Measurements from ENCODE around the gene SORL1-AS1.
"Not testable (repeated sequence)": the region's sequence is repeated elsewhere in the genome, so short reads cannot be mapped to it uniquely, and the experiment has no call there.

Gene SORL1-AS1

DNA sequence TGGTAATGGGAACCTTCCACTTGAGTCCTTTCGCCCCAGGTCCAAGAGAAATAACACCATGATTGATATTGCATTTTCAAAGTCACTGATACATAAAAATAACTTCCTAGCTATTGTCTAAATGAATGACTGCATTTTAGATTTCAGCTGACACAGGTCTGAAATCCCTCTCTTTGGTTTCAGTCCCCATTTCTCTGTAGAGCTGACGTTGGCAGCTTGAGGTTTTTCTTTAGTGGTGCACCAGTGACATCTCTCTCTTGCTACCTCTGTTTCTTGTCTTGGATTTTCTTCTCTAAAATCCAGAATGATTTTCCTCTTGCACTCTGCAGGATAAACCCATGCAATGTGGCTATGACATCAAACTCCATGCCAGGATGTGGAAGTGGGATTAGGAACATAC lies 32.4 kb downstream of the SORL1-AS1 start:
- Mint-ChIP-seq H3K27me3 (no peaks in the 10 kb centered on the region), H3K4me1 (ENCODE audit: low read depth) (peaks cover 81% of the 10 kb centered on the region), H3K27ac (peak overlapping the region; percentile 49), H3K36me3 (no peaks in the 10 kb centered on the region), H3K9me3 (no peaks in the 10 kb centered on the region), H3K4me3 (no peak overlapping the region)
- intact Hi-C loops (cut with micrococcal nuclease), result loop anchor here (2.0 kb wide), 1 partner anchor 102 kb away; no protein-coding TSS in a partner anchor
- POLR2A ChIA-PET, result interaction anchor here (0.8 to 0.9 kb wide), 2 partner anchors 12 to 17 kb away, joined by 3 read pairs; no protein-coding TSS in a partner anchor
- DNase-seq, result peak; percentile 38
- CTCF ChIA-PET, result interaction anchor here (1.1 kb wide), 2 partner anchors 15 to 30 kb away, joined by 3 to 4 read pairs; no protein-coding TSS in a partner anchor

DNA sequence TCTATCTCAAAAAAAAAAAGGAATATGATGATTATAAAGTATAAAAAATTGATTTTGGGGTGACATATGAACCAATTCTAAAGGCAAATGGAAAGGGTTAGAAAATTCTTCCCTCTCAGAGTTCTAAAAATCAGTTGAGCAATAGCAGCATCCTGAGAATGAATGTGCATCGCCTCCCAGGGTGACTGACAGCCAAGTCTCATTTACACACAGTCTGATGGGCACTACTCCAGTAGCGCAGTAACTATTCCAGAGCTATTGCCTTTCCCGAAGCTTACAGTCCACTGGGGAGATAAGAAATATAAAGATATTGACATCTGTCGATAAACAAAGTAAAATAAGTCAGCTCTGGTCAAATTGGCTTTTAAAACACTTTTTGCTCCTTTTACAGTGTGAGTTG lies 32.9 kb downstream of the SORL1-AS1 start:
- H3K4me1 Mint-ChIP-seq (ENCODE audit: low read depth), result peaks cover 85% of the 10 kb centered on the region
- no peak for DNase-seq
- H3K4me3 Mint-ChIP-seq, result no peak overlapping the region
- POLR2A ChIA-PET, result interaction anchor here (0.8 to 0.9 kb wide), 2 partner anchors 13 to 17 kb away, joined by 3 read pairs; no protein-coding TSS in a partner anchor
- CTCF ChIA-PET, result interaction anchor here (1.1 kb wide), 2 partner anchors 15 to 30 kb away, joined by 3 to 4 read pairs; no protein-coding TSS in a partner anchor
- H3K27ac Mint-ChIP-seq, result peak overlapping the region; percentile 49
- no peaks in the 10 kb centered on the region for H3K36me3 Mint-ChIP-seq
- H3K9me3 Mint-ChIP-seq, result no peaks in the 10 kb centered on the region
- intact Hi-C loops (cut with micrococcal nuclease), result loop anchor here (2.0 to 5.0 kb wide), 2 partner anchors 101 to 183 kb away; no protein-coding TSS in a partner anchor
- H3K27me3 Mint-ChIP-seq, result no peaks in the 10 kb centered on the region

DNA sequence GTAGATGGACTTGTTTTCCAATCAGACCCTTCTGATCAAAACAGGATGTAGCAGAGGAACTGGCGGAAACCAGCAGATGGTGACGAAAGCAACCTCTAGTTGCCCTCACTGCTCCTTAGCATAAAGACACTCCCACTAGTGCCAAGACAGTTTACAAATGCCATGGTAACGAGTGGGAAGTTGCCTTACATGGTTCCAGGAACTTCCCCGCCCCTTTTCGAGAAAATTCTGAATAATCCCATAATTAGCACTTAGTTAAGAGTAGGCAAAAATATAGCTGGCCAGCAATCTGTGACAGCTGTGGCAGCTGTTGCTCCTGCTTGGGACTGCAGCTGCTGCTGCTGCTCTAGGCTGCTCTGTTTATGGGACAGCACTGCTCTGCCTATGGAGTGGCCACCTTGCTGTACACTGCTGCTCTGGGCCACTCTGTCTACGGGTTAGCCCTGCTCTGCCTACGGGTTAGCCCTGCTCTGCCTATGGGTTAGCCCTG lies 34.1 kb downstream of the SORL1-AS1 start:
- peak; percentile 75 for DNase-seq
- Mint-ChIP-seq H3K27me3 (no peaks in the 10 kb centered on the region), H3K4me1 (ENCODE audit: low read depth) (peaks cover 76% of the 10 kb centered on the region), H3K4me3 (no peak overlapping the region), H3K27ac (peak overlapping the region; percentile 52), H3K9me3 (no peaks in the 10 kb centered on the region), H3K36me3 (no peaks in the 10 kb centered on the region)
- ChIA-PET CTCF (interaction anchor here (1.1 kb wide), 1 partner anchor 34 kb away, joined by 4 read pairs; the partner anchor contains the start of genes SORL1 and SORL1-AS1), POLR2A (no interaction called here)
- intact Hi-C loops (cut with micrococcal nuclease), result loop anchor here (5.0 kb wide), 1 partner anchor 181 kb away; no protein-coding TSS in a partner anchor

GRCh38 chr11:121417607-121418006 lies 35.2 kb downstream of the SORL1-AS1 start:
- ChIA-PET POLR2A (interaction anchor here (1.1 kb wide), 2 partner anchors 47 to 104 kb away, joined by 3 read pairs; no protein-coding TSS in a partner anchor), CTCF (interaction anchor here (0.7 to 2.1 kb wide), 5 partner anchors 10 to 96 kb away, joined by 3 to 8 read pairs (median 3); no protein-coding TSS in a partner anchor)
- H3K4me3 Mint-ChIP-seq, result no peak overlapping the region
- no peaks in the 10 kb centered on the region for H3K9me3 Mint-ChIP-seq
- H3K36me3 Mint-ChIP-seq, result no peaks in the 10 kb centered on the region
- peak overlapping the region; percentile 85 for H3K27ac Mint-ChIP-seq
- no peak for DNase-seq
- intact Hi-C loops (cut with micrococcal nuclease), result loop anchor here (1.0 to 5.0 kb wide), 3 partner anchors 35 to 180 kb away; partner anchors contain the start of genes SORL1 and SORL1-AS1
- no peaks in the 10 kb centered on the region for H3K27me3 Mint-ChIP-seq
- H3K4me1 Mint-ChIP-seq (ENCODE audit: low read depth), result peaks cover 67% of the 10 kb centered on the region

DNA sequence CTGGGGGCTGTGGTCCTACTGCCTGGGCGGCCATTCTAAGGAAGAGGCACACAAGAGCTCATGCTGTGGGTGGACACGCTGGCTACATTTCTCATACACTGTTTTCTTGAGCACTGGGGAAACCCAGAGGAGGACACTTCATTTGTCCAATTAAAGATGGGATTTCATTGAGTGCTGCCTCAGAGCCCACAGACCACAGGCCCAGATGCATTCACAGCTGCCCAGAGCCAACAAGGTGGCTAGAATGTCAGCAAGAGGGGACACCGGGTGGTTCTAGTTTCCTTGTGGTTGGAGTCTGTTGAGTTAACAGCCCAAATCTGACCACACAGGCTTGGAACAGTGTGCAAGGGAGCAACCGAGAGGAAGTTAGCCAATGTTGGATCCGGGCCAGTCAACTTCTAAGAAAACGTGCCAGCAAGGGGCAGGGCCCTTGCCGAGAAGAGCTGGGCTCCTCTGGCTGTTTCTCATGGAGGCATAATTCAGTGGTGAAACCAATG lies 35.7 kb downstream of the SORL1-AS1 start:
- Mint-ChIP-seq H3K4me3 (no peak overlapping the region), H3K36me3 (no peaks in the 10 kb centered on the region), H3K4me1 (ENCODE audit: low read depth) (peaks cover 66% of the 10 kb centered on the region), H3K27ac (peak overlapping the region; percentile 85), H3K27me3 (no peaks in the 10 kb centered on the region), H3K9me3 (no peaks in the 10 kb centered on the region)
- intact Hi-C loops (cut with micrococcal nuclease), result loop anchor here (1.0 to 5.0 kb wide), 3 partner anchors 35 to 180 kb away; partner anchors contain the start of genes SORL1 and SORL1-AS1
- POLR2A ChIA-PET, result interaction anchor here (1.1 kb wide), 2 partner anchors 47 to 105 kb away, joined by 3 read pairs; no protein-coding TSS in a partner anchor
- CTCF ChIA-PET, result interaction anchor here (0.7 to 2.1 kb wide), 5 partner anchors 10 to 96 kb away, joined by 3 to 8 read pairs (median 3); no protein-coding TSS in a partner anchor
- DNase-seq, result peak; percentile 81

GRCh38 chr11:121415856-121416255 lies 36.9 kb downstream of the SORL1-AS1 start:
- peaks cover 62% of the 10 kb centered on the region for H3K4me1 Mint-ChIP-seq (ENCODE audit: low read depth)
- no peak overlapping the region for H3K27ac Mint-ChIP-seq
- intact Hi-C loops (cut with micrococcal nuclease), result loop anchor here (5.0 kb wide), 1 partner anchor 179 kb away; no protein-coding TSS in a partner anchor
- no peak for DNase-seq
- POLR2A ChIA-PET, result no interaction called here
- no peaks in the 10 kb centered on the region for H3K9me3 Mint-ChIP-seq
- H3K27me3 Mint-ChIP-seq, result no peaks in the 10 kb centered on the region
- H3K4me3 Mint-ChIP-seq, result no peak overlapping the region
- no peaks in the 10 kb centered on the region for H3K36me3 Mint-ChIP-seq
- CTCF ChIA-PET, result interaction anchor here (2.1 kb wide), 1 partner anchor 11 kb away, joined by 8 read pairs; no protein-coding TSS in a partner anchor

GRCh38 chr11:121414141-121414913 lies 38.4 kb downstream of the SORL1-AS1 start:
- H3K9me3 Mint-ChIP-seq, result no peaks in the 10 kb centered on the region
- no peaks in the 10 kb centered on the region for H3K27me3 Mint-ChIP-seq
- H3K4me1 Mint-ChIP-seq (ENCODE audit: low read depth), result peaks cover 57% of the 10 kb centered on the region
- H3K36me3 Mint-ChIP-seq, result no peaks in the 10 kb centered on the region
- intact Hi-C loops (cut with micrococcal nuclease), result loop anchor here (5.0 kb wide), 1 partner anchor 47 kb away; no protein-coding TSS in a partner anchor
- no peak overlapping the region for H3K4me3 Mint-ChIP-seq
- CTCF ChIA-PET, result interaction anchor here (1.0 kb wide), 1 partner anchor 34 kb away, joined by 3 read pairs; no protein-coding TSS in a partner anchor
- DNase-seq, result no peak
- no peak overlapping the region for H3K27ac Mint-ChIP-seq
- POLR2A ChIA-PET, result no interaction called here

GRCh38 chr11:121412711-121413415 lies 39.9 kb downstream of the SORL1-AS1 start:
- no peaks in the 10 kb centered on the region for H3K36me3 Mint-ChIP-seq
- ChIA-PET CTCF (no interaction called here), POLR2A (no interaction called here)
- no peak for DNase-seq
- H3K27me3 Mint-ChIP-seq, result no peaks in the 10 kb centered on the region
- no peaks in the 10 kb centered on the region for H3K9me3 Mint-ChIP-seq
- no peak overlapping the region for H3K4me3 Mint-ChIP-seq
- peaks cover 45% of the 10 kb centered on the region for H3K4me1 Mint-ChIP-seq (ENCODE audit: low read depth)
- H3K27ac Mint-ChIP-seq, result no peak overlapping the region
- intact Hi-C loops (cut with micrococcal nuclease), result loop anchor here (5.0 kb wide), 1 partner anchor 46 kb away; no protein-coding TSS in a partner anchor

DNA sequence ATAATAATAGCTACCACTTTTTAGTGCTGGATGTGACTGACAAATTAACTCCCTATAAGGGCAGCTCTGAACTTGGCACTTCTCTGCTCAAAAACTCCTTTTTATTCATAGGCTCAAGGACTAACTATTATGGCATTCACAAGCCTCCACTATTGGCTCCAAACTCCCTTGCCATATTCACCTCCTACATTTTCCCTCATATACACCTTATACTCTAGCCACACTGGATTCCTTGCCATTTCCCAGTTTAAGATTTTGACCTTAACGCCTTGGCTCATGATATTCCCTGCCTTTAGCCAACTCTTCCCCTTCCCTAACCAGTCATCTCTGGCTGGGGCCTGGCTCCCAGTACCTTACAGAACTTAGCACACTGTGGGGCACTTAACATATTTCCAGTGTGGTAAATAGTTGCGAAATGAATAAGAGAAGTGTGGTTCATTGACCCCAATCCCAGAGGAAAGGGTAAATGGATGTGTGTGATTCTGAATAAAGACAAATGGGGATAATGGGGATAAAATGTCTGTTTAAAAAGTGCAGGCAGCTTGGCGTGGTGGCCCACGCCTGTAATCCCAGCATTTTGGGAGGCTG lies 40.7 kb downstream of the SORL1-AS1 start:
- intact Hi-C loops (cut with micrococcal nuclease), result loop anchor here (2.0 to 5.0 kb wide), 2 partner anchors 45 to 75 kb away; no protein-coding TSS in a partner anchor
- no peak for DNase-seq
- H3K27me3 Mint-ChIP-seq, result no peaks in the 10 kb centered on the region
- H3K36me3 Mint-ChIP-seq, result no peaks in the 10 kb centered on the region
- H3K27ac Mint-ChIP-seq, result no peak overlapping the region
- no peaks in the 10 kb centered on the region for H3K9me3 Mint-ChIP-seq
- CTCF ChIA-PET, result interaction anchor here (1.0 kb wide), 1 partner anchor 56 kb away, joined by 3 read pairs; no protein-coding TSS in a partner anchor
- H3K4me3 Mint-ChIP-seq, result no peak overlapping the region
- POLR2A ChIA-PET, result no interaction called here
- H3K4me1 Mint-ChIP-seq (ENCODE audit: low read depth), result peaks cover 38% of the 10 kb centered on the region

- intact Hi-C loops (cut with micrococcal nuclease), result loop anchor here (2.0 to 5.0 kb wide), 2 partner anchors 44 to 75 kb away; no protein-coding TSS in a partner anchor
- H3K36me3 Mint-ChIP-seq, POLR2A ChIA-PET, DNase-seq, H3K27me3 Mint-ChIP-seq, H3K4me3 Mint-ChIP-seq, H3K9me3 Mint-ChIP-seq: not testable (repeated sequence)
- peak overlapping the region; percentile 59 for H3K27ac Mint-ChIP-seq
- peaks cover 32% of the 10 kb centered on the region for H3K4me1 Mint-ChIP-seq (ENCODE audit: low read depth)
- CTCF ChIA-PET, result interaction anchor here (1.0 kb wide), 1 partner anchor 57 kb away, joined by 3 read pairs; no protein-coding TSS in a partner anchor
Observed at GRCh38 chr11:121411330-121411729, 41.4 kb downstream of the SORL1-AS1 start.

DNA sequence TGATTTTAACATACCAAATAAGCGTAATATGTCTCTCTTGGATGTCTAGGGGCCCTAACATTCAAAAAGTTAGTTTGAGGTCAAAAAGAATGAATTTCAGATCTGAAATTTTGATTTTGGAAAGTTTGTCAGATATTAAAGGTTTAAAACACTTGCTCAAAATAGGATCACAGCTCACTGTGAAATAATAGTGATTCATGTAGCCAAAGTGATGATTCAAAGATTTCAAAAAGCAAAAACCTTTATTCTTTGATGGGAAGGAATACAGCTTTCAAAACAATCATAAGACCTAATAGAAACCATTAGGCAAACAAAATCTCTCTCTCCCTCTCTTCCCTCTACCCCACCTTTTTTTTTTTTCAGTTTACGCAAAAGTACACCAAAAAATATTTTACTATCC lies 42.7 kb downstream of the SORL1-AS1 start:
- POLR2A ChIA-PET, result not testable (repeated sequence)
- intact Hi-C loops (cut with micrococcal nuclease), result loop anchor here (2.0 to 5.0 kb wide), 2 partner anchors 43 to 73 kb away; no protein-coding TSS in a partner anchor

More for the DNA sequence above, 42.7 kb downstream of the SORL1-AS1 start:
- H3K9me3 Mint-ChIP-seq, H3K36me3 Mint-ChIP-seq, CTCF ChIA-PET, H3K27me3 Mint-ChIP-seq, DNase-seq, H3K4me3 Mint-ChIP-seq: not testable (repeated sequence)
- H3K27ac Mint-ChIP-seq, result peak overlapping the region; percentile 59
- H3K4me1 Mint-ChIP-seq (ENCODE audit: low read depth), result peaks cover 23% of the 10 kb centered on the region
